OCI-LY7 (cell line): ENCODE measurements around the gene ELOVL4.

ENCODE experiments used
- EZH2phosphoT487 ChIP-seq: fragments of 200-600 bp; sonication (generic); IDR thresholded peaks from 2 replicates; pipeline ENCODE4 v1.6.1; 2018; ENCODE audit warnings: low read depth, borderline replicate concordance, mild to moderate bottlenecking, mixed run types, antibody characterized with exemption, low read length, moderate library complexity, mixed read lengths
- TF ChIP-seq, protein P1 (sequence below): fragments of 200-600 bp; sonication (generic); conservative IDR thresholded peaks from 2 replicates; pipeline ENCODE4 v1.5.1; 2014; ENCODE audit warnings: mild to moderate bottlenecking, antibody characterized with exemption, low read length, moderate library complexity, mixed read lengths

DNA sequence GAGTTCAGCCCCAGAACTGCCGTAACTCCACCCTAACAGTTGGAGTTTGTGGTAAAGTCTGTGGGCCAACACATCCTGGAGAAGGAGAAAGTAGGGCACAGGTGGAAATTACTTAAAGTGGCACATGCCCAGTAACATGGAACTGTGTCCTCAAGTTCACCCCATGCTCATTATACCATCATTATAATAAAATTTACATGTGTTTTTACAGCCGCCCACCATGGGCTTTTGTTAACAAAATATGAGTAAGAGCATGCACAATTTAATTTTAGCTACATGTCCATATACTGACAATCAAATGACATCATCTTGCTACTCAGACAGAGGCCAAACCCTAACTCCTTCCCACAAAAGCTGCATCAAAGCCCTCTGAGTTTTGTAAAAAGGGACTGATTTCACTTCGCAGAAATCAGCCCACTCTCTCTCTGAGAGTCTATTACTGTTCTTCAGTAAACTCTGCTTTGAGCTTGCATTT lies 17.3 kb upstream of the ELOVL4 start:
- TF ChIP-seq, protein P1, sequence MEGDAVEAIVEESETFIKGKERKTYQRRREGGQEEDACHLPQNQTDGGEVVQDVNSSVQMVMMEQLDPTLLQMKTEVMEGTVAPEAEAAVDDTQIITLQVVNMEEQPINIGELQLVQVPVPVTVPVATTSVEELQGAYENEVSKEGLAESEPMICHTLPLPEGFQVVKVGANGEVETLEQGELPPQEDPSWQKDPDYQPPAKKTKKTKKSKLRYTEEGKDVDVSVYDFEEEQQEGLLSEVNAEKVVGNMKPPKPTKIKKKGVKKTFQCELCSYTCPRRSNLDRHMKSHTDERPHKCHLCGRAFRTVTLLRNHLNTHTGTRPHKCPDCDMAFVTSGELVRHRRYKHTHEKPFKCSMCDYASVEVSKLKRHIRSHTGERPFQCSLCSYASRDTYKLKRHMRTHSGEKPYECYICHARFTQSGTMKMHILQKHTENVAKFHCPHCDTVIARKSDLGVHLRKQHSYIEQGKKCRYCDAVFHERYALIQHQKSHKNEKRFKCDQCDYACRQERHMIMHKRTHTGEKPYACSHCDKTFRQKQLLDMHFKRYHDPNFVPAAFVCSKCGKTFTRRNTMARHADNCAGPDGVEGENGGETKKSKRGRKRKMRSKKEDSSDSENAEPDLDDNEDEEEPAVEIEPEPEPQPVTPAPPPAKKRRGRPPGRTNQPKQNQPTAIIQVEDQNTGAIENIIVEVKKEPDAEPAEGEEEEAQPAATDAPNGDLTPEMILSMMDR, result no peak
- TF ChIP-seq EZH2phosphoT487, result no peak
